HCT116 (cell line): Measurements from ENCODE around the gene ZNF488. TPM values are rescaled to one million over a fixed set of nuclear protein-coding genes. Genes with fewer than 3 reads are reported as not detected.
A peak's percentile ranks its signal among the peaks of the same experiment; 100 is the strongest.

Source experiments
- ATAC-seq: fragments of 200-7000 bp; cut with Tn5 transposase; 2 replicates; pipeline ENCODE4 v1.9.1; 2020; ENCODE audit warnings: mild to moderate bottlenecking, moderate library complexity
- BruUV-seq: library from RNA; stranded (reverse); fragments of 400-500 nt; replicated peaks from 2 replicates; lab custom pipeline; 2021; lab: Mats Ljungman, UMichigan
- CTCF ChIA-PET: fragments of 300-600 bp; sonication (Branson Sonifier 250); formaldehyde crosslinking; loops from one replicate; lab custom pipeline; 2021; ENCODE audit warnings: antibody characterized with exemption; lab: Charles Lee
- POLR2A ChIA-PET: fragments of 300-600, 350-600 bp; sonication (Branson Sonifier 250); formaldehyde crosslinking; loops from one replicate; lab custom pipeline; 2021; ENCODE audit warnings: antibody characterized with exemption; lab: Charles Lee
- RAD21 ChIA-PET, 2 experiments: fragments of 300-600 bp; sonication (Branson Sonifier 250); formaldehyde crosslinking; loops; one replicate each; lab custom pipeline; 2023; ENCODE audit warnings: low total read pairs in 2 of 2; ENCODE audit not compliant: uncharacterized antibody in 2 of 2, unreplicated experiment in 2 of 2, low non-redundant PET in 1 of 2; lab: Charles Lee
- DNase-seq: peaks from one replicate; pipeline ENCODE4 v3.0.0-alpha.2; 2010; ENCODE audit warnings: low read depth, low spot score
- H2AFZ ChIP-seq: fragments of 200-600 bp; shearing (Covaris generic), sonication (generic); 2 replicates; pipeline ENCODE4 v1.6.1; 2017; ENCODE audit warnings: low read depth, mixed run types, mixed read lengths, antibody characterized with exemption, low read length; ENCODE audit not compliant: poor library complexity, severe bottlenecking
- H3K27ac ChIP-seq: 2 replicates; pipeline ENCODE4 v1.5.1; 2012; ENCODE audit warnings: low read depth, low read length
- H3K27me3 ChIP-seq: fragments of 200-600 bp; sonication (generic); 2 replicates; pipeline ENCODE4 v1.6.1; 2016; ENCODE audit warnings: mixed run types, low read length, mixed read lengths; ENCODE audit not compliant: insufficient read depth
- H3K36me3 ChIP-seq, 2 experiments: fragments of 200-500 bp in 1 of 2; fragments of 200-600 bp in 1 of 2; sonication (Bioruptor generic) in 1 of 2; sonication (generic) in 1 of 2; 2 replicates each; pipeline versions ENCODE4 v1.5.1 to v1.6.1; 2014 to 2016; ENCODE audit warnings: low read length in 2 of 2, inconsistent platforms in 1 of 2, mixed read lengths in 1 of 2, mixed run types in 1 of 2; ENCODE audit not compliant: insufficient read depth in 2 of 2, control insufficient read depth in 1 of 2
- H3K4me1 ChIP-seq, 2 experiments: fragments of 200-600 bp in 1 of 2; sonication (generic) in 1 of 2; 2 replicates each; pipeline versions ENCODE4 v1.5.1 to v1.6.1; 2012 to 2017; ENCODE audit warnings: low read length in 2 of 2, inconsistent platforms in 1 of 2, mild to moderate bottlenecking in 1 of 2, mixed read lengths in 1 of 2, mixed run types in 1 of 2, moderate library complexity in 1 of 2; ENCODE audit not compliant: insufficient read depth in 2 of 2, control insufficient read depth in 1 of 2
- H3K4me2 ChIP-seq: fragments of 200-600 bp; sonication (generic); 2 replicates; pipeline ENCODE4 v1.6.1; 2017; ENCODE audit warnings: mixed run types, low read length, mixed read lengths
- H3K4me3 ChIP-seq, 2 experiments: fragments of 200-600 bp in 1 of 2; sonication (generic) in 1 of 2; replicated peaks in 1 of 2; 2 replicates each; pipeline ENCODE4 v1.5.1; 2011 to 2016; ENCODE audit warnings: low read length in 2 of 2, control low read depth in 1 of 2, low read depth in 1 of 2, mild to moderate bottlenecking in 1 of 2, mixed read lengths in 1 of 2, mixed run types in 1 of 2
- H3K79me2 ChIP-seq: fragments of 200-600 bp; sonication (generic); 2 replicates; pipeline ENCODE4 v1.6.1; 2017; ENCODE audit warnings: mild to moderate bottlenecking, mixed run types, low read length, moderate library complexity, mixed read lengths; ENCODE audit not compliant: insufficient read depth
- H3K9ac ChIP-seq: fragments of 200-600 bp; sonication (generic); 2 replicates; pipeline ENCODE4 v1.6.1; 2016; ENCODE audit warnings: low read length, mixed read lengths
- H3K9me2 ChIP-seq: fragments of 200-600 bp; sonication (generic), shearing (Covaris generic); 2 replicates; pipeline ENCODE4 v1.6.1; 2017; ENCODE audit warnings: mixed run types, mild to moderate bottlenecking, moderate library complexity; ENCODE audit not compliant: insufficient read depth
- H3K9me3 ChIP-seq, 2 experiments: fragments of 200-500 bp in 1 of 2; fragments of 200-600 bp in 1 of 2; sonication (Bioruptor generic) in 1 of 2; sonication (generic) in 1 of 2; 2 replicates each; pipeline ENCODE4 v1.6.1; 2014 to 2017; ENCODE audit warnings: low read length in 2 of 2, mixed read lengths in 2 of 2, inconsistent platforms in 1 of 2, low read depth in 1 of 2, mild to moderate bottlenecking in 1 of 2, mixed run types in 1 of 2, moderate library complexity in 1 of 2; ENCODE audit not compliant: control insufficient read depth in 1 of 2, insufficient read depth in 1 of 2
- H4K20me1 ChIP-seq: fragments of 200-600 bp; sonication (generic), shearing (Covaris generic); 2 replicates; pipeline ENCODE4 v1.6.1; 2017; ENCODE audit warnings: mixed run types, mild to moderate bottlenecking, moderate library complexity; ENCODE audit not compliant: insufficient read depth
- CBX3 ChIP-seq: IDR thresholded peaks from 2 replicates; pipeline ENCODE4 v1.6.1; 2012; ENCODE audit warnings: low read depth
- ELF1 ChIP-seq: IDR thresholded peaks from 2 replicates; pipeline ENCODE4 v1.6.1; 2012; ENCODE audit warnings: low read depth, borderline replicate concordance
- EZH2 ChIP-seq: fragments of 200-600 bp; sonication (generic); IDR thresholded peaks from 2 replicates; pipeline ENCODE4 v1.6.1; 2017; ENCODE audit warnings: antibody characterized with exemption, mixed run types
- POLR2A ChIP-seq: IDR thresholded peaks from 2 replicates; pipeline ENCODE4 v1.7.0; 2011; ENCODE audit warnings: borderline replicate concordance; ENCODE audit not compliant: insufficient read depth, insufficient read length; ENCODE audit errors: extremely low read depth
- SP1 ChIP-seq: IDR thresholded peaks from 2 replicates; pipeline ENCODE4 v1.6.1; 2012; ENCODE audit warnings: low read depth
- ZFX ChIP-seq: fragments of 450-650 bp; IDR thresholded peaks from 2 replicates; pipeline ENCODE4 v1.6.1; 2017
- intact Hi-C: fragments of 100-400 bp; cut with micrococcal nuclease; formaldehyde crosslinking; loops from 2 replicates; pipeline ENCODE4 v1.10.0; 2022
- total RNA-seq: library from RNA; stranded (reverse); gene quantifications from one replicate; pipeline ENCODE4 v1.2.1, GENCODE V29; 2021; ENCODE audit not compliant: unreplicated experiment

Gene ZNF488
- total RNA-seq, 1 experiment from 2014 or later: 3.9 TPM

DNA sequence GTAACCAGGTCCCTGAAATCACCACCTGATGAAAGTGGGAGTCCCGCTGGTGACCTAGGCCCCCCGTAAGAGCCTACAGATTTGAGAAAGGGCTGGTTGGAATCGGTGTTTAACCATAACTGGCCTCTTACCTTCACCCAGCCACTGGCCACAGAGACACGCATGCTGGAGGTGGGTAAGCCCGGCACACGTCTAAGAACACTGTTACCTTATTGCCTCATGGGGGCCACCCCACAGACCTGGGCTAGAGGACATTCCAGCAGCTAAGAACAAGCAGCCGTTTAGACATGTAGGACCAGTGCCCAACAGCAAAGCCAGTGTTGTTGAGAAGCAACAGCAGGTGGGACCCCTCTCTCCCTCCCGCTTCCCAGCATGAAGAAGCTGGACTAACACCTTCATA, 64.3 kb downstream of the ZNF488 start:
- ATAC-seq (no peak), DNase-seq (no peak)
- POLR2A ChIA-PET: no interaction called here
- Histone ChIP-seq H3K36me3 (no peaks in the 10 kb centered on the region), H3K4me2 (no peak overlapping the region), H2AFZ (no peak overlapping the region), H3K79me2 (no peaks in the 10 kb centered on the region), H3K4me1 (0 out of 4 replicates have a peak, but pooled peaks cover 0 to 5% of the 10 kb centered on the region in 2 experiments), H3K9me3 (no peaks in the 10 kb centered on the region), H3K9me2 (no peaks in the 10 kb centered on the region)
- no TSS peak for BruUV-seq
- CTCF ChIA-PET: no interaction called here
- intact Hi-C loops: no loop called here
- TF ChIP-seq CBX3: no peak
- TF ChIP-seq EZH2: no peak
- TF ChIP-seq, all 23 proteins: peak for 0
- no peak overlapping the region for H3K9ac ChIP-seq
- H3K27me3 ChIP-seq: no peaks in the 10 kb centered on the region
- no peak overlapping the region for H3K4me3 ChIP-seq
- H4K20me1 ChIP-seq: no peaks in the 10 kb centered on the region
- RAD21 ChIA-PET: no interaction called here
- H3K27ac ChIP-seq: no peak overlapping the region

DNA sequence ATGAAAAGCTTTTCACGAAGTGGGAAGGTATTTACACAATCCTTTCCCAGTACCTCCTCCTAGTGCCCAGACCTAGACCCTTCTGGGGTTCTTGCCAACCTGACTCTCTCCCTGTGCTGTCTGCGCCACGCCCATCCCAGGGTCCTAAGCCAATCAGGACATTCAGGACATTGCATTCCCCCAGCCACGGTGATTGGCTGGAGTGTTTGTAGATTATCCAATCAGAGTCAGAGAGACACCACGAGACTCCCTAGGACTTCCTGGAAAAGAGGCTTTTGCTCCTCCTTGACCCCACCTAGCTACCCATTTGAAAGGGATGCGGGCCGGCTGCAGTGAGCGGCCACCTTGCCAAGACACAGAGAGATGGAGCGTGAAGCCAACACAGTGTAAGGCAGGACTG, 65.4 kb downstream of the ZNF488 start:
- intact Hi-C loops: no loop called here
- TF ChIP-seq POLR2A (no peak), ELF1 (peak; percentile 32; the same call in 1 of the 2 replicates), SP1 (peak; percentile 22; the same call in 1 of the 2 replicates), ZFX (no peak)
- CTCF ChIA-PET: no interaction called here
- Histone ChIP-seq H3K4me3 (no peak overlapping the region), H3K4me1 (0 out of 4 replicates have a peak, but pooled peaks cover 0 to 5% of the 10 kb centered on the region in 2 experiments), H3K27ac (no peak overlapping the region), H3K9me2 (no peaks in the 10 kb centered on the region), H4K20me1 (no peaks in the 10 kb centered on the region), H3K79me2 (no peaks in the 10 kb centered on the region), H3K4me2 (no peak overlapping the region), H3K36me3 (no peaks in the 10 kb centered on the region), H2AFZ (peak overlapping the region; percentile 56), H3K9me3 (no peaks in the 10 kb centered on the region), H3K9ac (no peak overlapping the region), H3K27me3 (no peaks in the 10 kb centered on the region)
- BruUV-seq: no TSS peak
- DNase-seq: peak; percentile 39
- POLR2A ChIA-PET: no interaction called here
- peak; percentile 89 for ATAC-seq
- RAD21 ChIA-PET: no interaction called here
